Thoracic aorta (tissue), 2 donors: ENCODE results near the gene TMEM256. TPM values are rescaled to one million over a fixed set of nuclear protein-coding genes. Genes with fewer than 3 reads are reported as not detected.

Experiments used
- ATAC-seq: fragments of 150-250 bp; one replicate; pipeline ENCODE4 v1.8.0; 2017; ENCODE audit warnings: low read depth; ENCODE audit not compliant: insufficient number of reproducible peaks, low FRiP score
- DNase-seq: peaks from one replicate; pipeline ENCODE4 v3.0.0-alpha.2; 2020; ENCODE audit warnings: low spot score
- H3K27ac ChIP-seq, 2 donors: fragments of 200-600 bp; sonication (generic); 1 replicate in 1 of 2; 2 replicates in 1 of 2; pipeline ENCODE4 v1.5.1; 2016; ENCODE audit warnings: mild to moderate bottlenecking in 2 of 2, moderate library complexity in 2 of 2
- H3K27me3 ChIP-seq: fragments of 200-600 bp; sonication (generic); replicated peaks from 2 replicates; pipeline ENCODE4 v1.6.0; 2016; ENCODE audit warnings: mild to moderate bottlenecking; ENCODE audit not compliant: insufficient read depth
- H3K36me3 ChIP-seq: fragments of 200-600 bp; sonication (generic); one replicate; pipeline ENCODE4 v1.5.1; 2016
- H3K4me1 ChIP-seq, 2 donors: fragments of 200-600 bp; sonication (generic); 1 replicate in 1 of 2; 2 replicates in 1 of 2; pipeline versions ENCODE4 v1.5.1 to v1.6.0; 2016; ENCODE audit warnings: low read depth in 2 of 2, mild to moderate bottlenecking in 1 of 2; ENCODE audit not compliant: control insufficient read depth in 1 of 2
- H3K4me3 ChIP-seq: fragments of 200-600 bp; sonication (generic); 2 replicates; pipeline ENCODE4 v1.5.1; 2016; ENCODE audit warnings: mild to moderate bottlenecking
- H3K9me3 ChIP-seq: fragments of 200-600 bp; sonication (generic); 2 replicates; pipeline ENCODE4 v1.5.1; 2016
- CTCF ChIP-seq: fragments of 200-600 bp; sonication (generic); IDR thresholded peaks from one replicate; pipeline ENCODE4 v1.5.1; 2019; ENCODE audit warnings: antibody characterized with exemption
- total RNA-seq, 2 donors: library from RNA; depleted of rRNA; stranded (reverse); fragments of >200 nt; gene quantifications; one replicate each; pipeline versions ENCODE4 v1.1.0 to v1.2.3, GENCODE V29; 2016

The TMEM256 gene
- total RNA-seq, 2 donors from 2014 or later = 27.9 to 88.9 TPM

- peaks cover 25 to 53% of the 10 kb centered on the region in 2 donors for H3K4me1 ChIP-seq
- peak overlapping the region in 1 of 2 donors; percentile 42 for H3K27ac ChIP-seq
- DNase-seq = no peak
- peaks cover 5% of the 10 kb centered on the region for H3K27me3 ChIP-seq
- H3K9me3 ChIP-seq = no peaks in the 10 kb centered on the region
- ATAC-seq = peak; percentile 42
- peak; percentile 79 for TF ChIP-seq CTCF
- peak overlapping the region; percentile 83 for H3K4me3 ChIP-seq
- no peaks in the 10 kb centered on the region for H3K36me3 ChIP-seq
Observed at GRCh38 chr17:7436556-7437368, 32.9 kb upstream of the TMEM256 start.

GRCh38 chr17:7435676-7436555, 32.0 kb upstream of the TMEM256 start:
- H3K27ac ChIP-seq = peak overlapping the region in 1 of 2 donors; percentile 31
- H3K27me3 ChIP-seq = peaks cover 5% of the 10 kb centered on the region
- peak overlapping the region; percentile 83 for H3K4me3 ChIP-seq
- ATAC-seq (peak; percentile 2), DNase-seq (no peak)
- H3K9me3 ChIP-seq = no peaks in the 10 kb centered on the region
- no peaks in the 10 kb centered on the region for H3K36me3 ChIP-seq
- TF ChIP-seq CTCF = no peak
- peaks cover 25 to 52% of the 10 kb centered on the region in 2 donors for H3K4me1 ChIP-seq

DNA sequence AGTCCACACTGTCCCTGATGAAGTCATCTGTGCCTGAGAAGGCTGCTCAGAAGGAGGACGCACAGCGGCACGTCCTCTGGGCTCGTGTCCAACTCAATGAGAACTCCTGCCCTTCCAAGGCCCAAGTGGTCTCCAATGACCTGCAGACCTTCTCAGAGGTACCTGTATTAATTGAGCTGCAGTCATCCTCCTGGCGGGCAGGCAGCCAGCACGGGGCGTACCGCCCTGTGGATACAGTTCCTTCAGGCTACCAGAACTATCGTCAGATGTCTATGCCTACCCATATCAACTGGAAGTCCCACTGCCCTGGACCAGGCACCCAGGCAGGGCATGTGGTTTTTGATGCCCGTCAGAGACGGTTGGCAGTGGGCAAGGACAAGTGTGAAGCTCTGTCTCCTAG, 28.4 kb upstream of the TMEM256 start:
- H3K9me3 ChIP-seq = no peaks in the 10 kb centered on the region
- ATAC-seq (no peak), DNase-seq (no peak)
- no peak overlapping the region for H3K27ac ChIP-seq
- no peak overlapping the region for H3K4me3 ChIP-seq
- no peak for TF ChIP-seq CTCF
- H3K27me3 ChIP-seq = no peaks in the 10 kb centered on the region
- H3K4me1 ChIP-seq = peaks cover 6 to 21% of the 10 kb centered on the region in 2 donors
- no peaks in the 10 kb centered on the region for H3K36me3 ChIP-seq

DNA sequence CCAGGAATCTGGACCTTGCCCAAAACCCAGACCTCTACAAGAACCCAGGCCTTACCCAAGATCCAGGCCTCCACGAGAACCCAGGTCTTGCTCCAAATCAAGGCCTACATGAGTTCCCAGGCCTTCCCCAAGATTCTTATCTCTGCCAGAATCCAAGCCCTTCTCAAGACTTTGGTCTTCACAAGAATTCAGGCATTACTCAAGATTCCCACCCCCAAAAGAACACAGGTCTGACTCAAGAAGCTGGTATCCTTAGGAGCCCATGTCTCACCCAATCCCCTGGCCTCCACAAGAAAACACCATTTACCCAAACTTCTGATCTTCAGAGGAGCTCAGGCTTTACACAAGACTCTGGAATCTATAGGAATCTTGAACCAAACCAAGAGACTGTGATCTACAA, 27.3 kb upstream of the TMEM256 start:
- Histone ChIP-seq H3K4me1 (peaks cover 0 to 10% of the 10 kb centered on the region in 2 donors), H3K27ac (no peak overlapping the region), H3K36me3 (no peaks in the 10 kb centered on the region), H3K4me3 (no peak overlapping the region), H3K27me3 (no peaks in the 10 kb centered on the region), H3K9me3 (no peaks in the 10 kb centered on the region)
- ATAC-seq (no peak), DNase-seq (no peak)
- TF ChIP-seq CTCF = no peak

- TF ChIP-seq CTCF = no peak
- ATAC-seq (no peak), DNase-seq (no peak)
Observed at GRCh38 chr17:7429722-7430121, 25.8 kb upstream of the TMEM256 start.

More at GRCh38 chr17:7429722-7430121, 25.8 kb upstream of the TMEM256 start:
- Histone ChIP-seq H3K36me3 (no peaks in the 10 kb centered on the region), H3K9me3 (no peaks in the 10 kb centered on the region), H3K27me3 (no peaks in the 10 kb centered on the region), H3K4me3 (no peak overlapping the region), H3K27ac (no peak overlapping the region), H3K4me1 (no peaks in the 10 kb centered on the region)
